HepG2 (cell line): ENCODE measurements around the gene TPSD1. TPM values are rescaled to one million over a fixed set of nuclear protein-coding genes. Genes with fewer than 3 reads are reported as not detected.

Source experiments
- CCDC6 ChIP-seq: sonication (generic); formaldehyde crosslinking; IDR thresholded peaks from 2 replicates; pipeline ENCODE4 v1.8.1; 2022; ENCODE audit warnings: mild to moderate bottlenecking, missing genetic modification reagents, moderate library complexity
- FOXO1 ChIP-seq: sonication (generic); formaldehyde crosslinking; IDR thresholded peaks from 2 replicates; pipeline ENCODE4 v1.4.0; 2020; ENCODE audit warnings: missing genetic modification reagents
- GATAD2A ChIP-seq: IDR thresholded peaks from 2 replicates; pipeline ENCODE4 v1.6.1; 2016
- HDAC1 ChIP-seq: sonication (generic); formaldehyde crosslinking; IDR thresholded peaks from 2 replicates; pipeline ENCODE4 v1.5.1; 2020; ENCODE audit warnings: mild to moderate bottlenecking, missing genetic modification reagents
- HNRNPL ChIP-seq: fragments of 200-400 bp; formaldehyde crosslinking; IDR thresholded peaks from 2 replicates; pipeline ENCODE4 v1.6.1; 2017; ENCODE audit warnings: mild to moderate bottlenecking, low read depth, low read length
- ISL2 ChIP-seq: sonication (generic); formaldehyde crosslinking; IDR thresholded peaks from 2 replicates; pipeline ENCODE4 v1.5.0; 2020; ENCODE audit warnings: missing genetic modification reagents
- KDM2A ChIP-seq: sonication (generic); formaldehyde crosslinking; IDR thresholded peaks from 2 replicates; pipeline ENCODE4 v1.4.0; 2020; ENCODE audit warnings: low read depth, missing genetic modification reagents, borderline replicate concordance
- KDM4B ChIP-seq: sonication (generic); formaldehyde crosslinking; IDR thresholded peaks from 2 replicates; pipeline ENCODE4 v1.4.0; 2020; ENCODE audit warnings: missing genetic modification reagents
- KLF13 ChIP-seq: sonication (generic); formaldehyde crosslinking; IDR thresholded peaks from 2 replicates; pipeline ENCODE4 v1.4.0; 2020; ENCODE audit warnings: mild to moderate bottlenecking, missing genetic modification reagents
- POLR2AphosphoS2 ChIP-seq: IDR thresholded peaks from 2 replicates; pipeline ENCODE4 v1.6.1; 2011; ENCODE audit warnings: low read depth, low read length, improper control_type of control experiment
- SUZ12 ChIP-seq: fragments of 150-350 bp; IDR thresholded peaks from 2 replicates; pipeline ENCODE4 v1.6.1; 2014; ENCODE audit warnings: low read depth, low read length
- TARDBP ChIP-seq: sonication (generic); formaldehyde crosslinking; IDR thresholded peaks from 2 replicates; pipeline ENCODE4 v1.8.0; 2022; ENCODE audit warnings: mild to moderate bottlenecking, missing genetic modification reagents
- ZC3H4 ChIP-seq: sonication (generic); formaldehyde crosslinking; IDR thresholded peaks from 2 replicates; pipeline ENCODE4 v1.4.0; 2020; ENCODE audit warnings: missing genetic modification reagents, borderline replicate concordance
- ZNF101 ChIP-seq: sonication (generic); formaldehyde crosslinking; IDR thresholded peaks from 2 replicates; pipeline ENCODE4 v1.4.0; 2020; ENCODE audit warnings: mild to moderate bottlenecking, low read depth, missing genetic modification reagents, borderline replicate concordance
- ZNF253 ChIP-seq: sonication (generic); formaldehyde crosslinking; IDR thresholded peaks from 2 replicates; pipeline ENCODE4 v1.8.0; 2022; ENCODE audit warnings: mild to moderate bottlenecking, missing genetic modification reagents, borderline replicate concordance
- ZNF256 ChIP-seq: sonication (generic); formaldehyde crosslinking; conservative IDR thresholded peaks from 2 replicates; pipeline ENCODE4 v1.4.0; 2020; ENCODE audit warnings: missing genetic modification reagents
- ZNF292 ChIP-seq: sonication (generic); formaldehyde crosslinking; IDR thresholded peaks from 2 replicates; pipeline ENCODE4 v1.8.1; 2022; ENCODE audit warnings: mild to moderate bottlenecking, low read depth, missing genetic modification reagents, borderline replicate concordance
- ZNF34 ChIP-seq: sonication (generic); formaldehyde crosslinking; IDR thresholded peaks from 2 replicates; pipeline ENCODE4 v1.4.0; 2020; ENCODE audit warnings: mild to moderate bottlenecking, missing genetic modification reagents, borderline replicate concordance
- ZNF563 ChIP-seq: sonication (generic); formaldehyde crosslinking; IDR thresholded peaks from 2 replicates; pipeline ENCODE4 v1.8.0; 2022; ENCODE audit warnings: mild to moderate bottlenecking, moderate library complexity, missing genetic modification reagents
- ZSCAN31 ChIP-seq: sonication (generic); formaldehyde crosslinking; IDR thresholded peaks from 2 replicates; pipeline ENCODE4 v1.5.0; 2020; ENCODE audit warnings: low read depth, mild to moderate bottlenecking, missing genetic modification reagents
- polyA plus RNA-seq, 8 experiments: library from polyadenylated mRNA; depleted of rRNA in 3 of 8; stranded (reverse) in 7 of 8; unstranded in 1 of 8; fragments of >200 nt; fragmentation: Illumina TruSeq in 4 of 8; extraction: Trizol in 4 of 8; gene quantifications; 2 replicates each; pipeline versions ENCODE4 v1.2.1 to v1.2.3, GENCODE V29; 2011 to 2016; ENCODE audit warnings: low read depth in 4 of 8, missing spikeins in 1 of 8, mixed read lengths in 1 of 8; ENCODE audit not compliant: insufficient read depth in 1 of 8
- total RNA-seq, 5 experiments: library from RNA; depleted of rRNA; stranded (reverse); fragments of >200 nt; fragmentation: Illumina TruSeq; extraction: Trizol; gene quantifications; 2 replicates each; pipeline ENCODE4 v1.2.3, GENCODE V29; 2016; ENCODE audit warnings: low read depth in 1 of 5
- TF ChIP-seq, protein P1 (sequence below): sonication (generic); formaldehyde crosslinking; IDR thresholded peaks from 2 replicates; pipeline ENCODE4 v1.4.0; 2020; ENCODE audit warnings: missing genetic modification reagents
- TF ChIP-seq, protein P2 (sequence below): sonication (generic); formaldehyde crosslinking; IDR thresholded peaks from 2 replicates; pipeline ENCODE4 v1.5.1; 2020; ENCODE audit warnings: mild to moderate bottlenecking, missing genetic modification reagents, moderate library complexity
- TF ChIP-seq, protein P3 (sequence below): sonication (generic); formaldehyde crosslinking; IDR thresholded peaks from 2 replicates; pipeline ENCODE4 v1.9.0; 2021; ENCODE audit warnings: missing genetic modification reagents, borderline replicate concordance

The TPSD1 gene
- total and polyA plus RNA-seq, 2 of the 13 experiments (the other 11 are each of a cell fraction or from before 2014, with no cell fraction given), result not detected

DNA sequence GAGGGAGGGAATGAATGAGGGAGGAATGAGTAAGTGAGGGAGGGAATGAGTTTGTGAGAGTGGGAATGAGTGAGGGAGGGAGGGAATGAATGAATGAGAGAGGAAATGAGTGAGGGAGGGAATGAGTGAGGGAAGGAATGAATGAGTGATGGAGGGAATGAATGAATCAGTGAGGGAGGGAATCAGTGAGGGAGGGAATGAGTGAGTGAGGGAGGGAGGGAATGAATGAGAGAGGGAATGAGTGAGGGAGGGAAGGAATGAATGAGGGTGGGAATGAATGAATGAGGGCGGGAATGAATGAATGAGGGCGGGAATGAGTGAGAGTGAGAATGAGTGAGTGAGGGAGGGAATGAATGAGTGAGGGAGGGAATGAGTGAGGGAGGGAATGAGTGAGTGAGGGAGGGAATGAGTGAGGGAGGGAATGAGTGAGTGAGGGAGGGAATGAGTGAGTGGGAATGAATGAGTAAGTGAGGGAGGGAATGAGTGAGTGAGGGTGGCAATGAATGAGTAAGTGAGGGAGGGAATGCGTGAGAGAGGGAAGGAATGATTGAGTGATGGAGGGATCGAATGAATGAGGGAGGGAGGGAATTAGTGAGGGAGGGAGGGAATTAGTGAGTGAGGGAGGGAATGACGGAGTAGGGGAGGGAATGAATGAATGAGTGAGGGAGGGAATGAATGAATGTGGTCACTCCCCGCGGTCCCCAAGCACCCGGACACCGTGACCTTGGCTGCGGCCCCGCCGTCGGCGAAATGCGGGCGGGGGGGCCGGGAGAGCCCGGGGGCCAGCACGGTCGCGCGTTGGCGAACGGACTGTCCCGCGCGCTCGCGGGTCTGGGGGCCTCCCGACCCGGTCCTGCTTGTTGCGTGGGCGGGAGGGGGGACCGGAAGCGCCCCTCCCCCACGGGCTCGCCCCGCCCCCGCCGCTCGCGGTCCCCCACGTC, 52.4 kb downstream of the TPSD1 start (continued):
- TF ChIP-seq, protein P1, sequence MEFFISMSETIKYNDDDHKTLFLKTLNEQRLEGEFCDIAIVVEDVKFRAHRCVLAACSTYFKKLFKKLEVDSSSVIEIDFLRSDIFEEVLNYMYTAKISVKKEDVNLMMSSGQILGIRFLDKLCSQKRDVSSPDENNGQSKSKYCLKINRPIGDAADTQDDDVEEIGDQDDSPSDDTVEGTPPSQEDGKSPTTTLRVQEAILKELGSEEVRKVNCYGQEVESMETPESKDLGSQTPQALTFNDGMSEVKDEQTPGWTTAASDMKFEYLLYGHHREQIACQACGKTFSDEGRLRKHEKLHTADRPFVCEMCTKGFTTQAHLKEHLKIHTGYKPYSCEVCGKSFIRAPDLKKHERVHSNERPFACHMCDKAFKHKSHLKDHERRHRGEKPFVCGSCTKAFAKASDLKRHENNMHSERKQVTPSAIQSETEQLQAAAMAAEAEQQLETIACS, result no peak
- TF ChIP-seq ZNF292 (CRISPR knock-in tag) (no peak), KDM4B (CRISPR knock-in tag) (no peak), ZNF34 (CRISPR knock-in tag) (no peak), ZNF256 (CRISPR knock-in tag) (no peak), KLF13 (CRISPR knock-in tag) (no peak), ZNF253 (no peak), ISL2 (CRISPR knock-in tag) (no peak), FOXO1 (no peak), TARDBP (CRISPR knock-in tag) (no peak), CCDC6 (CRISPR knock-in tag) (no peak), SUZ12 (no peak), GATAD2A (no peak), HDAC1 (CRISPR knock-in tag) (no peak; the same call in none of the 2 replicates), HNRNPL (no peak), POLR2AphosphoS2 (no peak), ZNF101 (CRISPR knock-in tag) (no peak), ZNF563 (CRISPR knock-in tag) (no peak), ZC3H4 (CRISPR knock-in tag) (no peak), ZSCAN31 (CRISPR knock-in tag) (no peak), KDM2A (no peak)
- TF ChIP-seq, protein P2, sequence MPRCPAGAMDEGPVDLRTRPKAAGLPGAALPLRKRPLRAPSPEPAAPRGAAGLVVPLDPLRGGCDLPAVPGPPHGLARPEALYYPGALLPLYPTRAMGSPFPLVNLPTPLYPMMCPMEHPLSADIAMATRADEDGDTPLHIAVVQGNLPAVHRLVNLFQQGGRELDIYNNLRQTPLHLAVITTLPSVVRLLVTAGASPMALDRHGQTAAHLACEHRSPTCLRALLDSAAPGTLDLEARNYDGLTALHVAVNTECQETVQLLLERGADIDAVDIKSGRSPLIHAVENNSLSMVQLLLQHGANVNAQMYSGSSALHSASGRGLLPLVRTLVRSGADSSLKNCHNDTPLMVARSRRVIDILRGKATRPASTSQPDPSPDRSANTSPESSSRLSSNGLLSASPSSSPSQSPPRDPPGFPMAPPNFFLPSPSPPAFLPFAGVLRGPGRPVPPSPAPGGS (CRISPR knock-in tag), result no peak
- TF ChIP-seq, protein P3, sequence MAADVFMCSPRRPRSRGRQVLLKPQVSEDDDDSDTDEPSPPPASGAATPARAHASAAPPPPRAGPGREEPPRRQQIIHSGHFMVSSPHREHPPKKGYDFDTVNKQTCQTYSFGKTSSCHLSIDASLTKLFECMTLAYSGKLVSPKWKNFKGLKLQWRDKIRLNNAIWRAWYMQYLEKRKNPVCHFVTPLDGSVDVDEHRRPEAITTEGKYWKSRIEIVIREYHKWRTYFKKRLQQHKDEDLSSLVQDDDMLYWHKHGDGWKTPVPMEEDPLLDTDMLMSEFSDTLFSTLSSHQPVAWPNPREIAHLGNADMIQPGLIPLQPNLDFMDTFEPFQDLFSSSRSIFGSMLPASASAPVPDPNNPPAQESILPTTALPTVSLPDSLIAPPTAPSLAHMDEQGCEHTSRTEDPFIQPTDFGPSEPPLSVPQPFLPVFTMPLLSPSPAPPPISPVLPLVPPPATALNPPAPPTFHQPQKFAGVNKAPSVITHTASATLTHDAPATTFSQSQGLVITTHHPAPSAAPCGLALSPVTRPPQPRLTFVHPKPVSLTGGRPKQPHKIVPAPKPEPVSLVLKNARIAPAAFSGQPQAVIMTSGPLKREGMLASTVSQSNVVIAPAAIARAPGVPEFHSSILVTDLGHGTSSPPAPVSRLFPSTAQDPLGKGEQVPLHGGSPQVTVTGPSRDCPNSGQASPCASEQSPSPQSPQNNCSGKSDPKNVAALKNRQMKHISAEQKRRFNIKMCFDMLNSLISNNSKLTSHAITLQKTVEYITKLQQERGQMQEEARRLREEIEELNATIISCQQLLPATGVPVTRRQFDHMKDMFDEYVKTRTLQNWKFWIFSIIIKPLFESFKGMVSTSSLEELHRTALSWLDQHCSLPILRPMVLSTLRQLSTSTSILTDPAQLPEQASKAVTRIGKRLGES (CRISPR knock-in tag), result no peak
